ENCODE results near the gene KCNK1.

- TF ChIP-seq POLR2A (IDR thresholded peaks at IDR 0.05; ENCODE audit: low read depth, low read length) (no peak), CTCF (conservative IDR thresholded peaks at IDR 0.05; ENCODE audit: low read depth, low read length) (no peak), RCOR1 (IDR thresholded peaks at IDR 0.05; ENCODE audit: insufficient replicate concordance, low read length) (no peak)
These were observed 58.8 kb downstream of the KCNK1 start for GRCh38 chr1:233672732-233673131.

All from IMR-90 (cell line).